GM12892 (cell line): Measurements from ENCODE around the gene ULK4.

ENCODE experiments used
- POLR2AphosphoS5 ChIP-seq: IDR thresholded peaks from 2 replicates; pipeline ENCODE4 v1.6.1; 2011; ENCODE audit warnings: low read depth, low read length, control low read depth
- TAF1 ChIP-seq: IDR thresholded peaks from 2 replicates; pipeline ENCODE4 v1.6.1; 2011; ENCODE audit warnings: low read depth, mild to moderate bottlenecking, control low read depth, low read length, borderline replicate concordance

- TF ChIP-seq TAF1: no peak
- no peak for TF ChIP-seq POLR2AphosphoS5
Measured at GRCh38 chr3:41690766-41691563, 270.9 kb downstream of the ULK4 start.
